ENCODE measurements around the gene CGNL1.

The CGNL1 gene

DNA sequence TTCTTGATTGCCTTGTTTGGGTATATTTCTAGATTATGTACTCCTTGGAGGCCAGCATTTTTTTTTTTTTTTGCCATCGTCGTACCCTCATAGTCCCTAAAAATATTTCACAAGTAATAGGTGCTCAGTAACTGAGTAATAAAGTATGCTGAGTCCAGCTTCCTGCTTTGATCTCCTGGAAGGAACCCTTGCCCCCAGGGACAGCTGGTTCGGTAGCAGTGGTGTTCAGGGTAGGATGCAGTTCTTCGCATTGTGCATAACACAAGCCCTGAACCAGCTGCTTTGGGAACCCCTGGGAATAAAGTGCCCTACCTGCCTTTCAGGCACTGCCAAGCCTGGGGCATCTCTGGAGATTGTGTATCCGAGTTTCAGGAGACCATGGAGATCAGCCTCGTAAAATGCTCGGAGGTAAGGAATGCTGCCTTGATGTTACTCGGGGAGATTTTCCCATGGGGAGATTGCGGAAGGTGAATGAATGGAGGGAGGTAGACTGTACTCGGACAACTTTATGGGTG lies 223.0 kb downstream of the CGNL1 start:
- Histone ChIP-seq H3K9me3 (ENCODE audit: control insufficient read depth, insufficient read depth, low read depth, low read length) (no peaks in the 10 kb centered on the region), H3K4me1 (ENCODE audit: control insufficient read depth, insufficient read depth, low read length) (no peaks in the 10 kb centered on the region), H3K36me3 (ENCODE audit: control insufficient read depth in 2 of 2, insufficient read depth in 1 of 2, low read length in 2 of 2) (no peaks in the 10 kb centered on the region), H3K27ac (ENCODE audit: extremely low read depth, low read depth, low read length) (no peak overlapping the region), H3K4me3 (ENCODE audit: low read depth, low read length) (no peak overlapping the region)
- no peak for TF ChIP-seq ZNF664 (tag by site-specific recombination; IDR thresholded peaks at IDR 0.05)
- no peak for TF ChIP-seq ZNF335 (tag by site-specific recombination; conservative IDR thresholded peaks at IDR 0.05)
- TF ChIP-seq, protein P1, sequence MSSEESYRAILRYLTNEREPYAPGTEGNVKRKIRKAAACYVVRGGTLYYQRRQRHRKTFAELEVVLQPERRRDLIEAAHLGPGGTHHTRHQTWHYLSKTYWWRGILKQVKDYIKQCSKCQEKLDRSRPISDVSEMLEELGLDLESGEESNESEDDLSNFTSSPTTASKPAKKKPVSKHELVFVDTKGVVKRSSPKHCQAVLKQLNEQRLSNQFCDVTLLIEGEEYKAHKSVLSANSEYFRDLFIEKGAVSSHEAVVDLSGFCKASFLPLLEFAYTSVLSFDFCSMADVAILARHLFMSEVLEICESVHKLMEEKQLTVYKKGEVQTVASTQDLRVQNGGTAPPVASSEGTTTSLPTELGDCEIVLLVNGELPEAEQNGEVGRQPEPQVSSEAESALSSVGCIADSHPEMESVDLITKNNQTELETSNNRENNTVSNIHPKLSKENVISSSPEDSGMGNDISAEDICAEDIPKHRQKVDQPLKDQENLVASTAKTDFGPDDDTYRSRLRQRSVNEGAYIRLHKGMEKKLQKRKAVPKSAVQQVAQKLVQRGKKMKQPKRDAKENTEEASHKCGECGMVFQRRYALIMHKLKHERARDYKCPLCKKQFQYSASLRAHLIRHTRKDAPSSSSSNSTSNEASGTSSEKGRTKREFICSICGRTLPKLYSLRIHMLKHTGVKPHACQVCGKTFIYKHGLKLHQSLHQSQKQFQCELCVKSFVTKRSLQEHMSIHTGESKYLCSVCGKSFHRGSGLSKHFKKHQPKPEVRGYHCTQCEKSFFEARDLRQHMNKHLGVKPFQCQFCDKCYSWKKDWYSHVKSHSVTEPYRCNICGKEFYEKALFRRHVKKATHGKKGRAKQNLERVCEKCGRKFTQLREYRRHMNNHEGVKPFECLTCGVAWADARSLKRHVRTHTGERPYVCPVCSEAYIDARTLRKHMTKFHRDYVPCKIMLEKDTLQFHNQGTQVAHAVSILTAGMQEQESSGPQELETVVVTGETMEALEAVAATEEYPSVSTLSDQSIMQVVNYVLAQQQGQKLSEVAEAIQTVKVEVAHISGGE (tag by site-specific recombination; conservative IDR thresholded peaks at IDR 0.05; ENCODE audit: low read depth): no peak
- no peak for TF ChIP-seq ZBTB8A (tag by site-specific recombination; IDR thresholded peaks at IDR 0.05)
- TF ChIP-seq ZBTB20 (tag by site-specific recombination; IDR thresholded peaks at IDR 0.05): no peak
- TF ChIP-seq ZNF16 (tag by site-specific recombination; IDR thresholded peaks at IDR 0.05; ENCODE audit: low read depth): no peak
- TF ChIP-seq ZSCAN30 (tag by site-specific recombination; IDR thresholded peaks at IDR 0.05): no peak
- no peak for TF ChIP-seq ZNF324 (tag by site-specific recombination; IDR thresholded peaks at IDR 0.05)
- no peak for TF ChIP-seq ZNF660 (tag by site-specific recombination; IDR thresholded peaks at IDR 0.05)
- no peak for TF ChIP-seq ZNF211 (tag by site-specific recombination; IDR thresholded peaks at IDR 0.05; ENCODE audit: low read depth)
- no peak for TF ChIP-seq ZNF610 (tag by site-specific recombination; IDR thresholded peaks at IDR 0.05; ENCODE audit: borderline replicate concordance)
- TF ChIP-seq ZNF629 (tag by site-specific recombination; IDR thresholded peaks at IDR 0.05): no peak
- TF ChIP-seq ZSCAN16 (tag by site-specific recombination; IDR thresholded peaks at IDR 0.05): no peak
- POLR2A ChIA-PET: interaction anchor here (0.7 kb wide), 1 partner anchor 228 kb away, joined by 6 read pairs; no protein-coding TSS in a partner anchor
- CTCF ChIA-PET: no interaction called here

DNA sequence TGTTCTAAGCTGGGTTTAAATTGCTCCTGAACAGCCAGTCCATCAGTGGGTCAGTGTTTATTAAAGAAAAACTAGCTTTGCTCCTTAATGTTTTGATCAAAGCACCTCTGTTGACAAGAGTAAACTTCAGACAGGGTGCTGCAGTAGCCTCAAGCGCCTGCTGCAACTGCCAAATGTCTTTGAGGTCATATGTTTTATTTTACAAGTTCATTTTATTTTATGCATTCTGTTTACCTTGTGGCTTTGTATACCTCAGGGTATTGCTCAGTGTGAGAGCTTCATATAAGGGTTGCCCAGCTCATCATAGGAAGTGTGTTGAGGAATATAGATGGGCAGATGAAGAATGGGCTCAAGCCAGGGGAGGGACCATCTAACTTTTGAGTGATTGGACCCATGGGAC lies 223.9 kb downstream of the CGNL1 start:
- ChIA-PET POLR2A (no interaction called here), CTCF (no interaction called here)
- Histone ChIP-seq H3K4me3 (ENCODE audit: low read depth, low read length) (no peak overlapping the region), H3K36me3 (ENCODE audit: control insufficient read depth in 2 of 2, insufficient read depth in 1 of 2, low read length in 2 of 2) (no peaks in the 10 kb centered on the region), H3K4me1 (ENCODE audit: control insufficient read depth, insufficient read depth, low read length) (no peaks in the 10 kb centered on the region), H3K27ac (ENCODE audit: extremely low read depth, low read depth, low read length) (no peak overlapping the region), H3K9me3 (ENCODE audit: control insufficient read depth, insufficient read depth, low read depth, low read length) (no peaks in the 10 kb centered on the region)
- no peak for TF ChIP-seq ZNF837 (tag by site-specific recombination; IDR thresholded peaks at IDR 0.05)
